CD14-positive monocyte (primary cell): ENCODE measurements around the gene SERPINB8. TPM values are rescaled to one million over a fixed set of nuclear protein-coding genes. Genes with fewer than 3 reads are reported as not detected.

ENCODE experiments used
- DNase-seq, 3 donors: peaks; one replicate each; pipeline ENCODE4 v3.0.0-alpha.2; 2011 to 2022
- H2AFZ ChIP-seq: 2 replicates; pipeline ENCODE4 v1.6.0; 2012; ENCODE audit warnings: mild to moderate bottlenecking, low read depth, low read length, inconsistent platforms; ENCODE audit not compliant: insufficient read depth, poor library complexity, severe bottlenecking
- H3K27ac ChIP-seq, 2 donors: 1 replicate in 1 of 2; 2 replicates in 1 of 2; pipeline ENCODE4 v1.5.1; 2012 to 2013; ENCODE audit warnings: low read length in 2 of 2, control low read depth in 1 of 2, inconsistent platforms in 1 of 2, low read depth in 1 of 2, mild to moderate bottlenecking in 1 of 2
- H3K27me3 ChIP-seq, 2 donors: one replicate each; pipeline versions ENCODE4 v1.6.0 to v1.6.1; 2011 to 2013; ENCODE audit warnings: low read length in 2 of 2; ENCODE audit not compliant: control insufficient read depth in 2 of 2, insufficient read depth in 2 of 2
- H3K36me3 ChIP-seq, 2 donors: replicated peaks in 1 of 2; 1 replicate in 1 of 2; 2 replicates in 1 of 2; pipeline versions ENCODE4 v1.5.1 to v1.6.1; 2012 to 2013; ENCODE audit warnings: low read length in 2 of 2, control low read depth in 1 of 2, inconsistent platforms in 1 of 2, mild to moderate bottlenecking in 1 of 2; ENCODE audit not compliant: insufficient read depth in 2 of 2, control insufficient read depth in 1 of 2
- H3K4me1 ChIP-seq, 2 donors: 1 replicate in 1 of 2; 2 replicates in 1 of 2; pipeline versions ENCODE4 v1.5.1 to v1.6.1; 2012 to 2013; ENCODE audit warnings: low read length in 2 of 2, control low read depth in 1 of 2, inconsistent platforms in 1 of 2, mild to moderate bottlenecking in 1 of 2, moderate library complexity in 1 of 2; ENCODE audit not compliant: insufficient read depth in 2 of 2, control insufficient read depth in 1 of 2
- H3K4me2 ChIP-seq: replicated peaks from 2 replicates; pipeline ENCODE3; 2012; ENCODE audit warnings: low read length, moderate library complexity, mild to moderate bottlenecking; ENCODE audit not compliant: poor library complexity, severe bottlenecking; ENCODE audit errors: extremely low read depth
- H3K4me3 ChIP-seq, 3 experiments: fragments of 200-600 bp in 1 of 3; sonication (generic) in 1 of 3; replicated peaks in 1 of 3; 1 replicate in 2 of 3; 2 replicates in 1 of 3; pipeline ENCODE4 v1.5.1; 2011 to 2013; ENCODE audit warnings: low read length in 3 of 3, mild to moderate bottlenecking in 3 of 3, control low read depth in 2 of 3, low read depth in 2 of 3, inconsistent platforms in 1 of 3, moderate library complexity in 1 of 3
- H3K79me2 ChIP-seq: 2 replicates; pipeline ENCODE4 v1.6.0; 2012; ENCODE audit warnings: mild to moderate bottlenecking, control low read depth, inconsistent platforms, low read length, moderate library complexity; ENCODE audit not compliant: insufficient read depth
- H3K9ac ChIP-seq: 2 replicates; pipeline ENCODE4 v1.6.0; 2017; ENCODE audit warnings: low read length, mild to moderate bottlenecking; ENCODE audit not compliant: insufficient read depth, poor library complexity, severe bottlenecking
- H3K9me3 ChIP-seq, 2 donors: replicated peaks in 1 of 2; 1 replicate in 1 of 2; 2 replicates in 1 of 2; pipeline versions ENCODE4 v1.5.1 to v1.6.1; 2012 to 2013; ENCODE audit warnings: low read length in 2 of 2, control low read depth in 1 of 2; ENCODE audit not compliant: control insufficient read depth in 1 of 2, insufficient read depth in 1 of 2
- H4K20me1 ChIP-seq: 2 replicates; pipeline ENCODE4 v1.6.0; 2012; ENCODE audit warnings: mild to moderate bottlenecking, low read length, control low read depth, moderate library complexity; ENCODE audit not compliant: insufficient read depth
- H3K27ac Mint-ChIP-seq, 7 donors: one replicate each; pipeline ENCODE4 v1.8.0; 2020; ENCODE audit warnings: mild to moderate bottlenecking in 7 of 7, mixed read lengths in 7 of 7, moderate library complexity in 6 of 7, inconsistent platforms in 2 of 7
- H3K27me3 Mint-ChIP-seq, 3 donors: one replicate each; pipeline ENCODE4 v1.8.0; 2021 to 2022; ENCODE audit warnings: low read depth in 3 of 3, mild to moderate bottlenecking in 3 of 3, mixed read lengths in 3 of 3, moderate library complexity in 3 of 3, inconsistent platforms in 1 of 3
- H3K36me3 Mint-ChIP-seq, 2 donors: one replicate each; pipeline ENCODE4 v1.8.0; 2020; ENCODE audit warnings: mixed read lengths in 2 of 2, inconsistent platforms in 1 of 2, mild to moderate bottlenecking in 1 of 2
- H3K4me1 Mint-ChIP-seq: one replicate; pipeline ENCODE4 v1.8.0; 2020; ENCODE audit warnings: mild to moderate bottlenecking, mixed read lengths
- H3K4me3 Mint-ChIP-seq, 2 donors: one replicate each; pipeline ENCODE4 v1.8.0; 2020; ENCODE audit warnings: mild to moderate bottlenecking in 2 of 2, mixed read lengths in 2 of 2, moderate library complexity in 1 of 2
- H3K9me3 Mint-ChIP-seq, 7 donors: one replicate each; pipeline ENCODE4 v1.8.0; 2020 to 2022; ENCODE audit warnings: mixed read lengths in 7 of 7, mild to moderate bottlenecking in 6 of 7, moderate library complexity in 6 of 7, inconsistent platforms in 2 of 7
- WGBS: methylation state at CpG from one replicate; pipeline ENCODE4 v1.1.5; 2013; ENCODE audit warnings: missing lambda C conversion rate; ENCODE audit not compliant: insufficient coverage; 5-methylcytosine and 5-hydroxymethylcytosine counted together
- intact Hi-C, 2 donors: fragments of 100-400 bp; cut with micrococcal nuclease; formaldehyde crosslinking; loops; one replicate each; pipeline versions ENCODE4 v1.15.0 to v1.15.1; 2023
- polyA plus RNA-seq, 3 donors: library from polyadenylated mRNA; depleted of rRNA in 1 of 3; unstranded in 2 of 3; stranded (reverse) in 1 of 3; fragments of 300-500 nt in 2 of 3; fragments of >200 nt in 1 of 3; fragmentation: Illumina TruSeq in 2 of 3; gene quantifications; 1 replicate in 2 of 3; 2 replicates in 1 of 3; pipeline ENCODE4 v1.2.3, GENCODE V29; 2012 to 2021
- TF ChIP-seq, protein P1 (sequence below): fragments of 200-600 bp; IDR thresholded peaks from one replicate; pipeline ENCODE4 v1.8.0; 2022; ENCODE audit warnings: antibody characterized with exemption, mild to moderate bottlenecking

The SERPINB8 gene
- polyA plus RNA-seq, 3 donors = 30.3 to 141 (median 115) TPM

GRCh38 chr18:63992751-63993150, 22.9 kb downstream of the SERPINB8 start:
- H3K27me3 Mint-ChIP-seq = peaks cover 0 to 1% (median 0%) of the 10 kb centered on the region in 3 donors
- H3K4me1 ChIP-seq = no peaks in the 10 kb centered on the region
- peaks cover 9% of the 10 kb centered on the region for H4K20me1 ChIP-seq
- no peak overlapping the region for H3K27ac ChIP-seq
- no peaks in the 10 kb centered on the region for H3K27me3 ChIP-seq
- peaks cover 5% of the 10 kb centered on the region for H3K4me1 Mint-ChIP-seq
- H3K36me3 ChIP-seq = peaks cover 25 to 78% of the 10 kb centered on the region in 2 donors
- TF ChIP-seq, protein P1, sequence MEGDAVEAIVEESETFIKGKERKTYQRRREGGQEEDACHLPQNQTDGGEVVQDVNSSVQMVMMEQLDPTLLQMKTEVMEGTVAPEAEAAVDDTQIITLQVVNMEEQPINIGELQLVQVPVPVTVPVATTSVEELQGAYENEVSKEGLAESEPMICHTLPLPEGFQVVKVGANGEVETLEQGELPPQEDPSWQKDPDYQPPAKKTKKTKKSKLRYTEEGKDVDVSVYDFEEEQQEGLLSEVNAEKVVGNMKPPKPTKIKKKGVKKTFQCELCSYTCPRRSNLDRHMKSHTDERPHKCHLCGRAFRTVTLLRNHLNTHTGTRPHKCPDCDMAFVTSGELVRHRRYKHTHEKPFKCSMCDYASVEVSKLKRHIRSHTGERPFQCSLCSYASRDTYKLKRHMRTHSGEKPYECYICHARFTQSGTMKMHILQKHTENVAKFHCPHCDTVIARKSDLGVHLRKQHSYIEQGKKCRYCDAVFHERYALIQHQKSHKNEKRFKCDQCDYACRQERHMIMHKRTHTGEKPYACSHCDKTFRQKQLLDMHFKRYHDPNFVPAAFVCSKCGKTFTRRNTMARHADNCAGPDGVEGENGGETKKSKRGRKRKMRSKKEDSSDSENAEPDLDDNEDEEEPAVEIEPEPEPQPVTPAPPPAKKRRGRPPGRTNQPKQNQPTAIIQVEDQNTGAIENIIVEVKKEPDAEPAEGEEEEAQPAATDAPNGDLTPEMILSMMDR = no peak
- peaks cover 4 to 21% (median 14%) of the 10 kb centered on the region in 7 donors for H3K9me3 Mint-ChIP-seq
- peaks cover 13% of the 10 kb centered on the region for H3K79me2 ChIP-seq
- H2AFZ ChIP-seq = no peak overlapping the region
- peaks cover 15 to 30% of the 10 kb centered on the region in 2 donors for H3K9me3 ChIP-seq
- DNase-seq = no peak
- H3K4me3 ChIP-seq = no peak overlapping the region
- H3K9ac ChIP-seq = no peak overlapping the region
- H3K36me3 Mint-ChIP-seq = peaks cover 38 to 76% of the 10 kb centered on the region in 2 donors
- peak overlapping the region in 2 of 7 donors; percentile 25 to 28 for H3K27ac Mint-ChIP-seq
- intact Hi-C loops = no loop called here
- WGBS = 95% methylated on average over 7 of the region's 7 CpGs
- no peak overlapping the region for H3K4me3 Mint-ChIP-seq
- H3K4me2 ChIP-seq = no peak overlapping the region

GRCh38 chr18:63994783-63995399, 25.0 kb downstream of the SERPINB8 start:
- intact Hi-C loops = no loop called here
- WGBS = 19% methylated on average over 3 of the region's 6 CpGs
- Histone ChIP-seq H3K4me3 (no peak overlapping the region), H3K9me3 (peaks cover 15 to 30% of the 10 kb centered on the region in 2 donors), H3K27me3 (no peaks in the 10 kb centered on the region), H2AFZ (no peak overlapping the region), H3K36me3 (peaks cover 8 to 57% of the 10 kb centered on the region in 2 donors), H3K27ac (peak overlapping the region in 1 of 2 donors; percentile 28), H3K79me2 (peaks cover 8% of the 10 kb centered on the region), H3K4me1 (no peaks in the 10 kb centered on the region), H3K9ac (no peak overlapping the region), H4K20me1 (peaks cover 9% of the 10 kb centered on the region), H3K4me2 (no peak overlapping the region)
- Mint-ChIP-seq H3K9me3 (peaks cover 4 to 21% (median 15%) of the 10 kb centered on the region in 7 donors), H3K27me3 (peaks cover 0 to 1% (median 0%) of the 10 kb centered on the region in 3 donors), H3K27ac (peak overlapping the region in 3 of 7 donors; percentile 43 to 69 (median 53)), H3K36me3 (peaks cover 25 to 58% of the 10 kb centered on the region in 2 donors), H3K4me1 (peaks cover 5% of the 10 kb centered on the region), H3K4me3 (no peak overlapping the region)
- DNase-seq = peak; percentile 38 to 68 (median 60)
- TF ChIP-seq, protein P1 = peak; percentile 94
